Caco-2 (cell line): ENCODE results near the gene RNF14. TPM values are rescaled to one million over a fixed set of nuclear protein-coding genes. Genes with fewer than 3 reads are reported as not detected.
"Not testable (repeated sequence)": the region's sequence is repeated elsewhere in the genome, so short reads cannot be mapped to it uniquely, and the experiment has no call there.

Source experiments
- BruUV-seq: library from RNA; stranded (reverse); fragments of 400-500 nt; replicated peaks from 2 replicates; lab custom pipeline; 2021; lab: Mats Ljungman, UMichigan
- CTCF ChIA-PET: fragments of 300-600 bp; sonication (Branson Sonifier 250); formaldehyde crosslinking; loops from one replicate; lab custom pipeline; 2022; ENCODE audit warnings: antibody characterized with exemption; lab: Charles Lee
- POLR2A ChIA-PET: fragments of 300-600 bp; sonication (Branson Sonifier 250); formaldehyde crosslinking; loops from one replicate; lab custom pipeline; 2022; ENCODE audit warnings: antibody characterized with exemption; lab: Charles Lee
- DNase-seq, 2 experiments: peaks; one replicate each; pipeline versions ENCODE4 v3.0.0 to v3.0.0-alpha.2; 2020 to 2022
- H3K27me3 ChIP-seq: replicated peaks from 2 replicates; pipeline ENCODE4 v1.6.0; 2011; ENCODE audit warnings: low read length; ENCODE audit not compliant: control insufficient read depth, insufficient read depth
- H3K36me3 ChIP-seq: 2 replicates; pipeline ENCODE4 v1.5.1; 2011; ENCODE audit warnings: low read length; ENCODE audit not compliant: control insufficient read depth, insufficient read depth
- H3K4me1 ChIP-seq: fragments of 250-450 bp; sonication (Bioruptor Pico); 2 replicates; pipeline ENCODE4 v1.5.1; 2020; ENCODE audit warnings: mild to moderate bottlenecking
- H3K4me3 ChIP-seq: 2 replicates; pipeline ENCODE4 v1.5.1; 2011; ENCODE audit warnings: low read depth, mild to moderate bottlenecking, control low read depth, low read length
- H3K9me3 ChIP-seq: fragments of 250-450 bp; sonication (Bioruptor Pico); 2 replicates; pipeline ENCODE4 v1.5.1; 2020; ENCODE audit warnings: mild to moderate bottlenecking, moderate library complexity
- H3K27ac Mint-ChIP-seq: one replicate; pipeline ENCODE4 v1.8.0; 2022; ENCODE audit warnings: mixed read lengths; ENCODE audit not compliant: unreplicated experiment
- H3K27me3 Mint-ChIP-seq: one replicate; pipeline ENCODE4 v1.8.0; 2022; ENCODE audit warnings: mixed read lengths; ENCODE audit not compliant: insufficient read depth, unreplicated experiment
- H3K36me3 Mint-ChIP-seq: one replicate; pipeline ENCODE4 v1.8.0; 2022; ENCODE audit warnings: mild to moderate bottlenecking, mixed read lengths; ENCODE audit not compliant: insufficient read depth, unreplicated experiment
- H3K4me1 Mint-ChIP-seq: one replicate; pipeline ENCODE4 v1.8.0; 2022; ENCODE audit warnings: low read depth, mixed read lengths; ENCODE audit not compliant: unreplicated experiment
- H3K4me3 Mint-ChIP-seq: one replicate; pipeline ENCODE4 v1.8.0; 2022; ENCODE audit warnings: mild to moderate bottlenecking, moderate library complexity, mixed read lengths; ENCODE audit not compliant: unreplicated experiment
- H3K9me3 Mint-ChIP-seq: one replicate; pipeline ENCODE4 v1.8.0; 2022; ENCODE audit warnings: mixed read lengths; ENCODE audit not compliant: unreplicated experiment
- intact Hi-C: fragments of 100-400 bp; cut with micrococcal nuclease; formaldehyde crosslinking; loops from one replicate; pipeline ENCODE4 v1.10.0; 2022; ENCODE audit not compliant: unreplicated experiment
- total RNA-seq: library from RNA; stranded (reverse); gene quantifications from 2 replicates; pipeline ENCODE4 v1.2.3, GENCODE V29; 2022
- TF ChIP-seq, protein P1 (sequence below), 2 experiments: fragments of 200-600 bp in 1 of 2; IDR thresholded peaks; 1 replicate in 1 of 2; 2 replicates in 1 of 2; pipeline versions ENCODE4 v1.5.1 to v1.8.0; 2011 to 2022; ENCODE audit warnings: antibody characterized with exemption in 1 of 2, control low read depth in 1 of 2, inconsistent platforms in 1 of 2, low read depth in 1 of 2, low read length in 1 of 2, mild to moderate bottlenecking in 1 of 2, moderate library complexity in 1 of 2; ENCODE audit not compliant: insufficient read depth in 1 of 2, severe bottlenecking in 1 of 2, unreplicated experiment in 1 of 2

Gene RNF14
- total RNA-seq, 1 experiment from 2014 or later, result 38.7 TPM

DNA sequence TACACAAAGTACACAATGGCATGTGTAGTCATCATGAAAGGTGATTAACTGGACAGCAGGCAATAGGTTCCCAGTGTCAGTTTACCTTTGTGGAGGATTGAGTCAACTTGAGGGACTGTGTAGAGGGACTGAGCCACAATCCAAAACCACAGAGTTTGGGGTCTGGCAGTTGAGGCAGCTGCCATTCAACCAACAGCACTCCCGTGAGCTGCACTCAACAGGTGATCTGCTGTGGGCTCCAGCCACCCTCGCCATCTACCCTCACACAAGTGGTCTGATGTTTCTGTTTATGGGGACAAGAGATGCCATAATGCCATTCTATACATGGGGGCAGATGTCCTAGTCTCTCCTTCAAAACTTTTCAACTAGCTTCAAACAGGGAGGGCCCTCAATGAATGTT is 48.1 kb upstream of the RNF14 start:
- intact Hi-C loops, result no loop called here
- H3K4me1 ChIP-seq, result peaks cover 17% of the 10 kb centered on the region
- no peaks in the 10 kb centered on the region; the same call in 1 of the 2 replicates for H3K36me3 ChIP-seq
- H3K27me3 Mint-ChIP-seq, result no peaks in the 10 kb centered on the region
- H3K36me3 Mint-ChIP-seq, result peaks cover 11% of the 10 kb centered on the region
- H3K4me3 ChIP-seq, result no peak overlapping the region
- no peak overlapping the region for H3K27ac Mint-ChIP-seq
- BruUV-seq, result no TSS peak
- no peak for DNase-seq
- no peak overlapping the region for H3K4me3 Mint-ChIP-seq
- TF ChIP-seq, protein P1, sequence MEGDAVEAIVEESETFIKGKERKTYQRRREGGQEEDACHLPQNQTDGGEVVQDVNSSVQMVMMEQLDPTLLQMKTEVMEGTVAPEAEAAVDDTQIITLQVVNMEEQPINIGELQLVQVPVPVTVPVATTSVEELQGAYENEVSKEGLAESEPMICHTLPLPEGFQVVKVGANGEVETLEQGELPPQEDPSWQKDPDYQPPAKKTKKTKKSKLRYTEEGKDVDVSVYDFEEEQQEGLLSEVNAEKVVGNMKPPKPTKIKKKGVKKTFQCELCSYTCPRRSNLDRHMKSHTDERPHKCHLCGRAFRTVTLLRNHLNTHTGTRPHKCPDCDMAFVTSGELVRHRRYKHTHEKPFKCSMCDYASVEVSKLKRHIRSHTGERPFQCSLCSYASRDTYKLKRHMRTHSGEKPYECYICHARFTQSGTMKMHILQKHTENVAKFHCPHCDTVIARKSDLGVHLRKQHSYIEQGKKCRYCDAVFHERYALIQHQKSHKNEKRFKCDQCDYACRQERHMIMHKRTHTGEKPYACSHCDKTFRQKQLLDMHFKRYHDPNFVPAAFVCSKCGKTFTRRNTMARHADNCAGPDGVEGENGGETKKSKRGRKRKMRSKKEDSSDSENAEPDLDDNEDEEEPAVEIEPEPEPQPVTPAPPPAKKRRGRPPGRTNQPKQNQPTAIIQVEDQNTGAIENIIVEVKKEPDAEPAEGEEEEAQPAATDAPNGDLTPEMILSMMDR (IDR thresholded peaks at IDR 0.05; ENCODE audit: insufficient read depth in 1 of 2, low read depth in 1 of 2, low read length in 1 of 2, severe bottlenecking in 1 of 2, unreplicated experiment in 1 of 2), result no peak
- no peaks in the 10 kb centered on the region for H3K9me3 ChIP-seq
- ChIA-PET POLR2A (no interaction called here), CTCF (no interaction called here)
- H3K9me3 Mint-ChIP-seq, result no peaks in the 10 kb centered on the region
- peaks cover 14% of the 10 kb centered on the region for H3K4me1 Mint-ChIP-seq
- H3K27me3 ChIP-seq, result no peaks in the 10 kb centered on the region

- not testable (repeated sequence) for BruUV-seq
These were observed 46.0 kb upstream of the RNF14 start for GRCh38 chr5:141922827-141923447.

DNA sequence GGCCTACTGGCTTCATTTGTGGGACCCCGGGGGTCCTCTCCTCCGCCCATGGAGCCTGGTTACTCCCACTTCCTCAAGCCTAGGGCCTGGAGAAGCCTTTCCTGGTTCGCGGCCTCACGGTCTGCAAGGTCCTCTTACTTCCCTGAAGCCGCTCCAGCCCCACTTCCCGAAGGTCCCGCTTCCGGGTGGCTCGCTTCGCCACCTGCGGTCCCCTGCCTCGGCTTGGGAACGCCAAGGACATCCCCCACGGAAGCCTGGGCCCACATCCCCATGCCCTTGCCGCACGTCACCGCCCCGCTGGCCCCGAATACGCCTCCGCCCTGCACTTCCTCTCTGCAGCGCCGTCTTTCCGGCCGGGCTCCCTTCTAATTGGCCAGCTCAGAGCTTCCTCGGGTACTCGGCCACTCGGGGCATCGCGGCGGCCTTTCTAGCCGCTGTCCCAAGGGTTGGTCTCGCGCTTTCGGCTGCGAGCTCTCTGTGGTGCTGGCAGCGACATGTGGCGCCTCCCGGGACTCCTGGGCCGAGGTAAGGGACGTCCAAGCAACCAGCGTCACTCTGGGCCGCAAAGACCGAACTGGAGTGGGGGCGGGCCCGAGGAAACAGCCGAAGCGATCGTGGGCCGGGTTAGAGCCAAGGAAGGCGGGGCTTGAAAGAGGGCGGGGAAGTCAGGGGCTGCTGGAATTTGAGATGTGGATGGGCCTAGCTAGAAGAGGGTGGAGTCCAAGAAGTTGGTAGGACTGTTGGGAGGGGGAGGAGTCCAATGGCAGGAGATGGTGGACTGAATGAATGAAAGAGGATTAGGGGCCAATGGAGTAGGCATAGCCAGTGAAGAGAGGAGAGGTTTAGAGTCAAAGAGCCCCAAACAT is 45.2 kb upstream of the RNF14 start, which contains the start of gene DELE1:
Gene DELE1 (plus strand): TSS at position 424 of the 866 bp plus-strand sequence. CDS start 71 bp downstream, at position 495.
- H3K4me1 Mint-ChIP-seq, result peaks cover 14% of the 10 kb centered on the region
- intact Hi-C loops, result loop anchor here (2.0 kb wide), 1 partner anchor 45 kb away; the partner anchor contains the start of gene RNF14
- H3K36me3 ChIP-seq, result peaks cover 2% of the 10 kb centered on the region; the same call in 1 of the 2 replicates
- peak; percentile 93 to 95 for DNase-seq
- POLR2A ChIA-PET, result interaction anchor here (0.6 to 2.0 kb wide), 9 partner anchors 10 to 1760 kb away, joined by 3 to 17 read pairs (median 4); partner anchors contain the start of gene RNF14
- TF ChIP-seq, protein P1 (IDR thresholded peaks at IDR 0.05; ENCODE audit: insufficient read depth in 1 of 2, low read depth in 1 of 2, low read length in 1 of 2, severe bottlenecking in 1 of 2, unreplicated experiment in 1 of 2), result no peak
- H3K27me3 Mint-ChIP-seq, result no peaks in the 10 kb centered on the region
- CTCF ChIA-PET, result interaction anchor here (0.6 to 2.3 kb wide), 11 partner anchors 10 to 360 kb away, joined by 3 to 22 read pairs (median 5); partner anchors contain the start of genes PCDH1 and RNF14
- no peaks in the 10 kb centered on the region for H3K9me3 ChIP-seq
- H3K4me3 Mint-ChIP-seq, result peak within 1 kb of the TSS; percentile 81
- no peaks in the 10 kb centered on the region for H3K27me3 ChIP-seq
- no peaks in the 10 kb centered on the region for H3K9me3 Mint-ChIP-seq
- H3K4me3 ChIP-seq, result peak within 1 kb of the TSS; percentile 51
- TSS peak; percentile 92 for BruUV-seq
- peak within 1 kb of the TSS; percentile 96 for H3K27ac Mint-ChIP-seq
- H3K36me3 Mint-ChIP-seq, result peaks cover 33% of the 10 kb centered on the region
- peaks cover 16% of the 10 kb centered on the region for H3K4me1 ChIP-seq

More at GRCh38 chr5:141922827-141923447, 46.0 kb upstream of the RNF14 start:
- H3K9me3 Mint-ChIP-seq, DNase-seq, H3K27me3 Mint-ChIP-seq, H3K27me3 ChIP-seq, intact Hi-C loops, H3K36me3 ChIP-seq, H3K9me3 ChIP-seq: not testable (repeated sequence)
- Histone ChIP-seq H3K4me3 (peak overlapping the region; percentile 51), H3K4me1 (peaks cover 17% of the 10 kb centered on the region)
- CTCF ChIA-PET, result interaction anchor here (0.9 to 2.3 kb wide), 6 partner anchors 9 to 359 kb away, joined by 3 to 22 read pairs (median 6); partner anchors contain the start of genes PCDH1 and RNF14
- H3K4me1 Mint-ChIP-seq, result peaks cover 14% of the 10 kb centered on the region
- POLR2A ChIA-PET, result interaction anchor here (0.6 to 2.0 kb wide), 8 partner anchors 9 to 1760 kb away, joined by 3 to 17 read pairs (median 4); partner anchors contain the start of gene RNF14
- H3K27ac Mint-ChIP-seq, result peak overlapping the region; percentile 96
- H3K4me3 Mint-ChIP-seq, result peak overlapping the region; percentile 81
- H3K36me3 Mint-ChIP-seq, result peaks cover 30% of the 10 kb centered on the region
